ENCODE measurements around the gene PPT1. TPM values are rescaled to one million over a fixed set of nuclear protein-coding genes. Genes with fewer than 3 reads are reported as not detected.

PPT1 gene
- polyA plus RNA-seq, 1 donor (not counting 4 experiments of a cell fraction or from before 2014, with no cell fraction given): 58.9 TPM

DNA sequence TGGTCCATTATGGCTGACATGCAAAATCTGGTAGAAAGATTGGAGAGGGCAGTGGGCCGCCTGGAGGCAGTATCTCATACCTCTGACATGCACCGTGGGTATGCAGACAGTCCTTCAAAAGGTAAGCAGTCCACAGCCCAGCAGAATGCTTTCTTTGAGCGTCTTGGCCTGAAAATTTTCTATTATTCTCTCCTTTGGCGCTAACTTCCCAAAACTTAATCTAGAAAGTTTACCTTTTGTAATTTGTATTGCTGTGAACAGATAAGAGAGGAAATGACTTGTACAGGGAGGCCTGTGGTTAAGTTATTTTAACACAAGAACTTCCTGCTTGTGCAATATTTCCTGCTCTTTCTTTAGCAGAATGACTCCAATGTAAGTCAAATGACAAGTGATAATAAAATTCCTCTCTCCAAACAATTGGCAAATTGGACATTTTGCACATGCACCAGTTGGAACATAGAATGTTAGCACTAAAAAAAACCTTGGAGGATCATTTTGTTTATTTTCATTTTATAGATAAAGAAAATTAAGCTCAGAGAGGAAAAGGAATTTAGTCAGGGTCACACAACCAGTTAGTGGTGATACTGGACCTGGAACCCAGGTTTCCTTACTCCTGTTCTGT lies 37.6 kb downstream of the PPT1 start:
- peaks cover 36 to 51% of the 10 kb centered on the region in 2 experiments for H3K36me3 ChIP-seq (ENCODE audit: control insufficient read depth in 2 of 2, extremely low read depth in 1 of 2, insufficient read depth in 2 of 2, low read length in 2 of 2)

DNA sequence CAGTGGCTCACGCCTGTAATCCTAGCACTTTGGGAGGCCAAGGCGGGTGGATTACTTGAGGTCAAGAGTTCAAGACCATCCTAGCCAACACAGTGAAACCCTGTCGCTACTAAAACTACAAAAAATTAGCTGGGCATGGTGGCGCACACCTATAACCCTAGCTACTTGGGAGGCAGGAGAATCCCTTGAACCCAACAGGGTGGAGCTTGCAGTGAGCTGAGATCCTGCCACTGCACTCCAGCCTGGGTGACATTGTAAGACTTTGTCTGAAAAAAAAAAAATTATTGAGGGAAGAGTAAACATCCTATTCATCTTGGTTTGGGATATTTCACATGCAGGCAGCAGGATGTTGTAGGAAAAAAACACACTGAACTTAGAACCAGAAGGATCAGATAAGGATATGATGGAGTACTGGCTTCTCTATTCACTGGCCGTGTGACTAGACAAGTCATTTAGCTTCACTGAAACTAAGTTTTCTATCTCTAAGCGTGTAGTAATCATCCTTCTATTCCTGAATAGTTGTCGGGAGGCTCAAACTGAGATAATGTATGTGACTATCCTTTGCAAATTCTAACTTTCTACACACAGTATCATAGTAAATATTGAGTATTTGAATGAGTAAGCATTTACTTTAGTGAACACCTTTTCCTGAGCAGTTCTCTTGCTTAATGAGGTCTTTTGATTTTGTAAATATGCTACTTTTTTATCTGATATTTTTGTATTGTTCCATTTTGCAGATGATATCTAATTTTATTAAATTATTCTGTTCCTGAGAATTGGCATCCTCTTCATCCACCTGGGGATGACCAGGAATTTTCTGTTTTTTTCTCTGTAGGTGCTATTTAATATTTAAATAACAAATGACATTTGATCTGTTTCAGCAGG lies 38.4 kb downstream of the PPT1 start:
- Histone ChIP-seq H3K27me3 (ENCODE audit: control insufficient read depth, extremely low read depth, insufficient read depth, low read length) (no peaks in the 10 kb centered on the region), H3K4me1 (ENCODE audit: control insufficient read depth, extremely low read depth, insufficient read depth, low read length) (peaks cover 36% of the 10 kb centered on the region), H3K36me3 (ENCODE audit: control insufficient read depth in 2 of 2, extremely low read depth in 1 of 2, insufficient read depth in 2 of 2, low read length in 2 of 2) (peaks cover 29 to 44% of the 10 kb centered on the region in 2 experiments), H3K79me2 (ENCODE audit: control insufficient read depth, insufficient read depth, low read length) (peaks cover 79% of the 10 kb centered on the region), H3K9me3 (ENCODE audit: control insufficient read depth, low read depth, low read length) (no peaks in the 10 kb centered on the region), H3K4me2 (ENCODE audit: control insufficient read depth, extremely low read depth, insufficient read depth, low read depth, low read length) (peak overlapping the region; percentile 53), H4K20me1 (ENCODE audit: control insufficient read depth, extremely low read depth, insufficient read depth, low read length) (peaks cover 14% of the 10 kb centered on the region), H3K27ac (ENCODE audit: control insufficient read depth, insufficient read depth, low read length) (peak overlapping the region; percentile 19), H3K9me1 (ENCODE audit: control insufficient read depth, extremely low read depth, insufficient read depth, low read length) (peaks cover 8% of the 10 kb centered on the region), H2AFZ (ENCODE audit: control insufficient read depth, low read length) (no peak overlapping the region), H3K9ac (ENCODE audit: control insufficient read depth, extremely low read depth, insufficient read depth, low read length) (peak overlapping the region; percentile 19), H3K4me3 (ENCODE audit: control insufficient read depth in 2 of 3, extremely low read depth in 1 of 3, insufficient read depth in 2 of 3, low read depth in 1 of 3, low read length in 3 of 3) (peak overlapping the region in 1 of 3 experiments; percentile 3)
- no peak for DNase-seq (ENCODE audit: low read depth, low spot score)
- dilution Hi-C loops (cut with MboI; ENCODE audit: extremely low pct_ligation_motif_present, low sequenced_read_pairs): no loop called here
- no peak for TF ChIP-seq EZH2 (IDR thresholded peaks at IDR 0.05; ENCODE audit: low read length)
- TF ChIP-seq, protein P1, sequence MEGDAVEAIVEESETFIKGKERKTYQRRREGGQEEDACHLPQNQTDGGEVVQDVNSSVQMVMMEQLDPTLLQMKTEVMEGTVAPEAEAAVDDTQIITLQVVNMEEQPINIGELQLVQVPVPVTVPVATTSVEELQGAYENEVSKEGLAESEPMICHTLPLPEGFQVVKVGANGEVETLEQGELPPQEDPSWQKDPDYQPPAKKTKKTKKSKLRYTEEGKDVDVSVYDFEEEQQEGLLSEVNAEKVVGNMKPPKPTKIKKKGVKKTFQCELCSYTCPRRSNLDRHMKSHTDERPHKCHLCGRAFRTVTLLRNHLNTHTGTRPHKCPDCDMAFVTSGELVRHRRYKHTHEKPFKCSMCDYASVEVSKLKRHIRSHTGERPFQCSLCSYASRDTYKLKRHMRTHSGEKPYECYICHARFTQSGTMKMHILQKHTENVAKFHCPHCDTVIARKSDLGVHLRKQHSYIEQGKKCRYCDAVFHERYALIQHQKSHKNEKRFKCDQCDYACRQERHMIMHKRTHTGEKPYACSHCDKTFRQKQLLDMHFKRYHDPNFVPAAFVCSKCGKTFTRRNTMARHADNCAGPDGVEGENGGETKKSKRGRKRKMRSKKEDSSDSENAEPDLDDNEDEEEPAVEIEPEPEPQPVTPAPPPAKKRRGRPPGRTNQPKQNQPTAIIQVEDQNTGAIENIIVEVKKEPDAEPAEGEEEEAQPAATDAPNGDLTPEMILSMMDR (optimal IDR thresholded peaks at IDR 0.05 in 1 of 3, IDR thresholded peaks at IDR 0.05 in 1 of 3, conservative IDR thresholded peaks at IDR 0.05 in 1 of 3; ENCODE audit: extremely low read depth in 1 of 3, insufficient read depth in 2 of 3, low read length in 3 of 3): no peak
- FAIRE-seq: no peak

More for the DNA sequence above, 37.6 kb downstream of the PPT1 start:
- Histone ChIP-seq H3K9me3 (ENCODE audit: control insufficient read depth, low read depth, low read length) (no peaks in the 10 kb centered on the region), H3K27me3 (ENCODE audit: control insufficient read depth, extremely low read depth, insufficient read depth, low read length) (no peaks in the 10 kb centered on the region), H3K79me2 (ENCODE audit: control insufficient read depth, insufficient read depth, low read length) (peaks cover 78% of the 10 kb centered on the region), H3K27ac (ENCODE audit: control insufficient read depth, insufficient read depth, low read length) (peak overlapping the region; percentile 32), H4K20me1 (ENCODE audit: control insufficient read depth, extremely low read depth, insufficient read depth, low read length) (peaks cover 14% of the 10 kb centered on the region), H3K4me1 (ENCODE audit: control insufficient read depth, extremely low read depth, insufficient read depth, low read length) (peaks cover 34% of the 10 kb centered on the region), H3K4me3 (ENCODE audit: control insufficient read depth in 2 of 3, extremely low read depth in 1 of 3, insufficient read depth in 2 of 3, low read depth in 1 of 3, low read length in 3 of 3) (peak overlapping the region in 1 of 3 experiments; percentile 3), H3K9me1 (ENCODE audit: control insufficient read depth, extremely low read depth, insufficient read depth, low read length) (peaks cover 8% of the 10 kb centered on the region), H3K9ac (ENCODE audit: control insufficient read depth, extremely low read depth, insufficient read depth, low read length) (peak overlapping the region; percentile 19), H2AFZ (ENCODE audit: control insufficient read depth, low read length) (no peak overlapping the region), H3K4me2 (ENCODE audit: control insufficient read depth, extremely low read depth, insufficient read depth, low read depth, low read length) (peak overlapping the region; percentile 53)
- dilution Hi-C loops (cut with MboI; ENCODE audit: extremely low pct_ligation_motif_present, low sequenced_read_pairs): no loop called here
- no peak for FAIRE-seq
- TF ChIP-seq, protein P1 (optimal IDR thresholded peaks at IDR 0.05 in 1 of 3, IDR thresholded peaks at IDR 0.05 in 1 of 3, conservative IDR thresholded peaks at IDR 0.05 in 1 of 3; ENCODE audit: extremely low read depth in 1 of 3, insufficient read depth in 2 of 3, low read length in 3 of 3): no peak
- no peak for TF ChIP-seq EZH2 (IDR thresholded peaks at IDR 0.05; ENCODE audit: low read length)
- DNase-seq (ENCODE audit: low read depth, low spot score): no peak

Measured in keratinocyte (primary cell).